ENCODE results near the gene USH1C.

Gene USH1C

GRCh38 chr11:17473071-17473744, 71.0 kb downstream of the USH1C start:
- DNase-seq (ENCODE audit: extremely low read depth, low read depth) = no peak
- peak; percentile 44 for TF ChIP-seq CTCF (IDR thresholded peaks at IDR 0.05; ENCODE audit: low read depth, low read length, missing control alignments)
- H3K4me3 ChIP-seq (replicated peaks; ENCODE audit: low read depth, low read length) = no peak overlapping the region

- DNase-seq (ENCODE audit: extremely low read depth, low read depth) = no peak
- no peak for TF ChIP-seq CTCF (IDR thresholded peaks at IDR 0.05; ENCODE audit: low read depth, low read length, missing control alignments)
- no peak overlapping the region for H3K4me3 ChIP-seq (replicated peaks; ENCODE audit: low read depth, low read length)
Measured at GRCh38 chr11:17472467-17472866, 71.7 kb downstream of the USH1C start.

DNA sequence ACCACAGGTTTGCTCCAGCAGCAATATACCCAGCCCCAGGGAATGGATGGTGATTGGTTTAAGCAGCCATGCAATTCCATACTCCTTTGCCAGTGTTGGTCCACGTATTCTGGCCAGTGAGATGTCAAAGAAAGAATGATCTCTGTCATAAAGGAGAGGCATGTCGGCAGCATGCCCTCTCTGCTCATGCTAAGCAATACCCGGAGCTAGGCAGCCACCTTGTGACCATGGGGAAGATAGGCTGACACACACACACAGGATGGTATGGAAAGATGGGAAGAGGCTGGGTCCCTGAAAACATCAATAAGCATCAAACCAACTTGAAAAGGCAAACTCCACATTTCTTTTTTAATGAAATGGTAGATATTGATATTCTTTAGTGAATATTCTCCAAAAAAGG, 72.7 kb downstream of the USH1C start:
- TF ChIP-seq CTCF (IDR thresholded peaks at IDR 0.05; ENCODE audit: low read depth, low read length, missing control alignments) = no peak
- DNase-seq (ENCODE audit: extremely low read depth, low read depth) = no peak
- no peak overlapping the region for H3K4me3 ChIP-seq (replicated peaks; ENCODE audit: low read depth, low read length)

GRCh38 chr11:17469998-17470397, 74.2 kb downstream of the USH1C start:
- DNase-seq (ENCODE audit: extremely low read depth, low read depth) = no peak
- no peak overlapping the region for H3K4me3 ChIP-seq (replicated peaks; ENCODE audit: low read depth, low read length)
- no peak for TF ChIP-seq CTCF (IDR thresholded peaks at IDR 0.05; ENCODE audit: low read depth, low read length, missing control alignments)

- no peak for TF ChIP-seq CTCF (IDR thresholded peaks at IDR 0.05; ENCODE audit: low read depth, low read length, missing control alignments)
Measured at GRCh38 chr11:17468122-17468521, 76.1 kb downstream of the USH1C start.

DNA sequence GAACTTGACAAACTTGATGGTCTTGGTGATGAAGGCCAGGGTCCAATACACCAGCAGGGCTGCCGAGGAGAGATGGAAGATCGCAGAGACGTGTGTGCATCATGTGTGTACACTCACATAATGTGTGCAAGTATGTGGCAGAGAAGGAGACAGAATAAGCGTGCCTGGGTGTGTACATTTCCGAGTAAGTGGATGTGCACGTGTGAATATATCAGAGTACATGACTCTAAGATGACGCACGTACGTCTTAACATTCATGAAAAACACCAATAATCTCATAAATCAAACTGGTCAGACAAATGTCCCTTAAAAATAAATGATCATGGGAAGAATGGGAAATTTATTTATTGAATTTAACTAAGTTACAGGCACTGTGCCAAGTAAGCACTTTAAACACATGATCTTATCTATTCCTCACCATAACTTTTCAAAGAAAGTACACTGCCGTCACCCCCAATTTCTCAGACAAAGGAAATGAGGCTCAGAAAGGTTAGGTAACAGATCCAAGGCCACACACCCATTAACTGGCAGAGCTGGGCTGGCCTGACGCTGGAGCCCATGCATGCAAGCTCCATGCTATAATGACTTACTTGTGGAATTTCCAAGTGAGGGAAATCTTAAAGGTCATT, 80.6 kb downstream of the USH1C start:
- TF ChIP-seq CTCF (IDR thresholded peaks at IDR 0.05; ENCODE audit: low read depth, low read length, missing control alignments) = no peak
- no peak for DNase-seq (ENCODE audit: extremely low read depth, low read depth)
- H3K4me3 ChIP-seq (replicated peaks; ENCODE audit: low read depth, low read length) = no peak overlapping the region

More at GRCh38 chr11:17468122-17468521, 76.1 kb downstream of the USH1C start:
- no peak overlapping the region for H3K4me3 ChIP-seq (replicated peaks; ENCODE audit: low read depth, low read length)
- no peak for DNase-seq (ENCODE audit: extremely low read depth, low read depth)
